ENCODE measurements around the gene OBP2A.

OBP2A gene

DNA sequence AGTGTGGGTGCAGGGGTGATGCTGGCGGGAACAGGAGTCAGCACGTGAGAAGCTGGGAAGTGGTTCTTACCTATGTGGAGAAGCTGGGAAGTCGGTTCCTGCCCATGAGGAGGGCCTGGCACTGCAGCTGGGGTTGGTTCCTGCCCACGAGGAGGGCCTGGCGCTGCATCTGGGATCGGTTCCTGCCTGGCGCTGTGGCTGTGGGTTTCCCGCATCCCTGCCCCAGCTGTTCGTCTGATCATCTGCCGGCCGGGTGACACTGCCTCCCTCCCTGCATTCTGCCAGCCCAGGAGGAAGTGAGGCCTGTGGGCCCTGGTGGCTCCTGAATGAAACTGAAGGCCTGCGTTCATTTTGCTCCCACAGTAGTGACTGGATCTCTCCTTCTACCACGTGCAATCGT lies 5.1 kb downstream of the OBP2A start:
- TF ChIP-seq EZH2 (IDR thresholded peaks at IDR 0.05; ENCODE audit: borderline replicate concordance, low read length), result no peak
- TF ChIP-seq, protein P1, sequence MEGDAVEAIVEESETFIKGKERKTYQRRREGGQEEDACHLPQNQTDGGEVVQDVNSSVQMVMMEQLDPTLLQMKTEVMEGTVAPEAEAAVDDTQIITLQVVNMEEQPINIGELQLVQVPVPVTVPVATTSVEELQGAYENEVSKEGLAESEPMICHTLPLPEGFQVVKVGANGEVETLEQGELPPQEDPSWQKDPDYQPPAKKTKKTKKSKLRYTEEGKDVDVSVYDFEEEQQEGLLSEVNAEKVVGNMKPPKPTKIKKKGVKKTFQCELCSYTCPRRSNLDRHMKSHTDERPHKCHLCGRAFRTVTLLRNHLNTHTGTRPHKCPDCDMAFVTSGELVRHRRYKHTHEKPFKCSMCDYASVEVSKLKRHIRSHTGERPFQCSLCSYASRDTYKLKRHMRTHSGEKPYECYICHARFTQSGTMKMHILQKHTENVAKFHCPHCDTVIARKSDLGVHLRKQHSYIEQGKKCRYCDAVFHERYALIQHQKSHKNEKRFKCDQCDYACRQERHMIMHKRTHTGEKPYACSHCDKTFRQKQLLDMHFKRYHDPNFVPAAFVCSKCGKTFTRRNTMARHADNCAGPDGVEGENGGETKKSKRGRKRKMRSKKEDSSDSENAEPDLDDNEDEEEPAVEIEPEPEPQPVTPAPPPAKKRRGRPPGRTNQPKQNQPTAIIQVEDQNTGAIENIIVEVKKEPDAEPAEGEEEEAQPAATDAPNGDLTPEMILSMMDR (IDR thresholded peaks at IDR 0.05; ENCODE audit: low read length), result no peak
- Histone ChIP-seq H3K4me2 (ENCODE audit: low read length) (no peak overlapping the region), H3K9me3 (ENCODE audit: low read length) (no peaks in the 10 kb centered on the region), H3K4me1 (ENCODE audit: insufficient read depth, low read length, severe bottlenecking) (no peaks in the 10 kb centered on the region), H3F3A (ENCODE audit: insufficient read depth, low read length) (no peaks in the 10 kb centered on the region), H2AFZ (ENCODE audit: low read length) (no peak overlapping the region), H4K20me1 (ENCODE audit: insufficient read depth, low read length) (no peaks in the 10 kb centered on the region), H3K9ac (ENCODE audit: low read length) (no peak overlapping the region), H3K9me2 (ENCODE audit: low read depth, low read length) (no peaks in the 10 kb centered on the region), H3K27ac (ENCODE audit: low read depth, low read length, poor library complexity, severe bottlenecking) (no peak overlapping the region), H3K79me2 (ENCODE audit: insufficient read depth, low read length) (no peaks in the 10 kb centered on the region), H3K4me3 (ENCODE audit: low read depth, low read length, poor library complexity, severe bottlenecking) (no peak overlapping the region), H3K36me3 (ENCODE audit: insufficient read depth, low read length) (no peaks in the 10 kb centered on the region), H3K27me3 (ENCODE audit: insufficient read depth, low read length) (no peaks in the 10 kb centered on the region; the same call in 1 of the 2 replicates)

DNA sequence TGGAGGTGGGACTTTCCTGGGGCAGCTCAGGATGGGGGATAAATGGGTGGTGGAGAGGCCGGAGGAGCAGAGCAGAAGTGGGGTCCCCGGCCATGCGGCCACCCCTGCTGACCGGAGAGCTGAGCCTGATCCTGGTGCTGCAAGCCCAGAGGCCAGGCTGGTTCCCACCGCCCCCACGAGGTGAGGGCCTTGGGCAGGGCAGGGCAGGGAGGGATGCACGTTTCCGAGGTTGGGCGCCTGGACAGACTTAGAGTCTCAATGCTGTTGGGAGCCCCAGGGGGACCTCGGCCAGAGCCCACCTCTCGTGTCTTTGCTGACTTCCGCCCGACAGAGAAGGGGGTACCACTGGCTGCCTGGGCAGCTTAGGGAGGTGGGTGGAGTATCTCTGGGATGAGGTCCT lies 5.5 kb downstream of the OBP2A start:
- H3K27me3 ChIP-seq (ENCODE audit: insufficient read depth, low read length), result no peaks in the 10 kb centered on the region; the same call in 1 of the 2 replicates
- no peaks in the 10 kb centered on the region for H3F3A ChIP-seq (ENCODE audit: insufficient read depth, low read length)
- H3K4me3 ChIP-seq (ENCODE audit: low read depth, low read length, poor library complexity, severe bottlenecking), result no peak overlapping the region
- H3K4me1 ChIP-seq (ENCODE audit: insufficient read depth, low read length, severe bottlenecking), result no peaks in the 10 kb centered on the region
- no peaks in the 10 kb centered on the region for H4K20me1 ChIP-seq (ENCODE audit: insufficient read depth, low read length)
- H3K27ac ChIP-seq (ENCODE audit: low read depth, low read length, poor library complexity, severe bottlenecking), result no peak overlapping the region
- no peaks in the 10 kb centered on the region for H3K9me2 ChIP-seq (ENCODE audit: low read depth, low read length)
- H2AFZ ChIP-seq (ENCODE audit: low read length), result no peak overlapping the region
- no peaks in the 10 kb centered on the region for H3K79me2 ChIP-seq (ENCODE audit: insufficient read depth, low read length)
- no peak overlapping the region for H3K9ac ChIP-seq (ENCODE audit: low read length)
- H3K4me2 ChIP-seq (ENCODE audit: low read length), result no peak overlapping the region
- H3K9me3 ChIP-seq (ENCODE audit: low read length), result no peaks in the 10 kb centered on the region
- H3K36me3 ChIP-seq (ENCODE audit: insufficient read depth, low read length), result no peaks in the 10 kb centered on the region
- no peak for TF ChIP-seq EZH2 (IDR thresholded peaks at IDR 0.05; ENCODE audit: borderline replicate concordance, low read length)
- TF ChIP-seq, protein P1 (IDR thresholded peaks at IDR 0.05; ENCODE audit: low read length), result no peak

DNA sequence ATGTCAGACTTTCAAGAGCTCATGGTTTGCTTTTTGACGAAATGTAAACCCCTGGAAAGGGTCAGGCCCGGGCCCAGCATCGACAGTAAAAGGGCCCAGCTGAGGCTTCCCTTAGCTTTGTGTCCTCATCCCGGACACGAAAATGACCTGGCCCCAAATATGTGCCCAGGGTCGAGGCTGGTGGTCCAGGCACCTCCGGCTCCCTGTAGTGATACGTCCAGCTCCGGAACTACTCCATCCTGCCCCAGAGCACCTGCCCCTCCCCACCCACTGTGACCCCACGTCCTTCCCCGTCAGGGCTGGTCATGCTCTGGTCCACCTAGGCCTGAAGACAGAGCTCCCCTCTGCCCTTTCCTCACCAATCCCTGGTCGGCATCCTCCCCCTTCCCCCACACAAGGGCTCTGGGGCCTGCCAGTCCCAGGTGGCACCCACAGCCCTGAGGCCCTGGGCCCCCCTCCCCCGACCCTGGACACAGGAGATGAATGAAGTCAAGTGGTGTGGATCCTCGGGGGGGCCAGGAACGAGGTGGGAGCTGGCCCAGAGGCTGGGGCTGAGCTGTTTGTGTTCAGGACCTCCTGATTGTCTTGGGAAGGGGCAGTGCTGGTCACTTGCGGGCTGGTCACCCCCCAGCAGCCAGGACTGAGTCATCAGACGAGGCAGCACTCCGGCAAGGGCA lies 6.2 kb downstream of the OBP2A start:
- Histone ChIP-seq H3K27me3 (ENCODE audit: insufficient read depth, low read length) (no peaks in the 10 kb centered on the region; the same call in 1 of the 2 replicates), H3K4me1 (ENCODE audit: insufficient read depth, low read length, severe bottlenecking) (no peaks in the 10 kb centered on the region), H3K9ac (ENCODE audit: low read length) (no peak overlapping the region), H3K4me2 (ENCODE audit: low read length) (no peak overlapping the region), H3F3A (ENCODE audit: insufficient read depth, low read length) (no peaks in the 10 kb centered on the region), H3K27ac (ENCODE audit: low read depth, low read length, poor library complexity, severe bottlenecking) (no peak overlapping the region), H2AFZ (ENCODE audit: low read length) (no peak overlapping the region), H3K9me2 (ENCODE audit: low read depth, low read length) (no peaks in the 10 kb centered on the region), H3K79me2 (ENCODE audit: insufficient read depth, low read length) (no peaks in the 10 kb centered on the region), H3K36me3 (ENCODE audit: insufficient read depth, low read length) (no peaks in the 10 kb centered on the region), H3K4me3 (ENCODE audit: low read depth, low read length, poor library complexity, severe bottlenecking) (no peak overlapping the region), H3K9me3 (ENCODE audit: low read length) (no peaks in the 10 kb centered on the region), H4K20me1 (ENCODE audit: insufficient read depth, low read length) (no peaks in the 10 kb centered on the region)
- no peak for TF ChIP-seq EZH2 (IDR thresholded peaks at IDR 0.05; ENCODE audit: borderline replicate concordance, low read length)
- TF ChIP-seq, protein P1 (IDR thresholded peaks at IDR 0.05; ENCODE audit: low read length), result no peak

Data from OCI-LY1 (cell line).